NOMO-1 treated with DMSO at 0.1 percent for 48 hours (cell line): ENCODE measurements around the gene ATG7.
"Not testable (repeated sequence)": the region's sequence is repeated elsewhere in the genome, so short reads cannot be mapped to it uniquely, and the experiment has no call there.

Source experiments
- DNase-seq: peaks from one replicate; lab custom pipeline; 2025; ENCODE audit not compliant: unreplicated experiment; lab: John Stamatoyannopoulos, UW

ATG7 gene

GRCh38 chr3:11423868-11424267 is 151.7 kb downstream of the ATG7 start:
- DNase-seq, result no peak

- no peak for DNase-seq
These were observed 152.1 kb downstream of the ATG7 start for GRCh38 chr3:11424277-11424676.

GRCh38 chr3:11430207-11430606 is 158.0 kb downstream of the ATG7 start:
- DNase-seq, result no peak

GRCh38 chr3:11430624-11431023 is 158.4 kb downstream of the ATG7 start:
- DNase-seq, result no peak

GRCh38 chr3:11431319-11431718 is 159.1 kb downstream of the ATG7 start:
- no peak for DNase-seq

- no peak for DNase-seq
These were observed 161.9 kb downstream of the ATG7 start for GRCh38 chr3:11434017-11434526.

GRCh38 chr3:11434563-11435096 is 162.4 kb downstream of the ATG7 start:
- DNase-seq, result no peak

GRCh38 chr3:11435440-11436165 is 163.4 kb downstream of the ATG7 start:
- no peak for DNase-seq

GRCh38 chr3:11436775-11437174 is 164.6 kb downstream of the ATG7 start:
- DNase-seq, result peak; percentile 10

- no peak for DNase-seq
These were observed 165.3 kb downstream of the ATG7 start for GRCh38 chr3:11437506-11437905.

GRCh38 chr3:11438646-11439045 is 166.4 kb downstream of the ATG7 start:
- DNase-seq, result no peak

- DNase-seq, result not testable (repeated sequence)
These were observed 169.1 kb downstream of the ATG7 start for GRCh38 chr3:11441346-11441745.

- no peak for DNase-seq
These were observed 172.2 kb downstream of the ATG7 start for GRCh38 chr3:11444404-11444803.

- not testable (repeated sequence) for DNase-seq
These were observed 173.0 kb downstream of the ATG7 start for GRCh38 chr3:11445193-11445592.

- DNase-seq, result no peak
These were observed 173.7 kb downstream of the ATG7 start for GRCh38 chr3:11445883-11446282.

GRCh38 chr3:11447584-11448200 is 175.5 kb downstream of the ATG7 start:
- DNase-seq, result no peak

GRCh38 chr3:11450015-11450414 is 177.8 kb downstream of the ATG7 start:
- no peak for DNase-seq

GRCh38 chr3:11452312-11452711 is 180.1 kb downstream of the ATG7 start:
- no peak for DNase-seq

- DNase-seq, result peak; percentile 25
These were observed 181.0 kb downstream of the ATG7 start for GRCh38 chr3:11452885-11453847.

- DNase-seq, result peak; percentile 94
These were observed 183.8 kb downstream of the ATG7 start for GRCh38 chr3:11455956-11456355.

GRCh38 chr3:11457135-11457534 is 184.9 kb downstream of the ATG7 start:
- DNase-seq, result no peak
